ENCODE data around the gene HDAC4.

The HDAC4 gene

DNA sequence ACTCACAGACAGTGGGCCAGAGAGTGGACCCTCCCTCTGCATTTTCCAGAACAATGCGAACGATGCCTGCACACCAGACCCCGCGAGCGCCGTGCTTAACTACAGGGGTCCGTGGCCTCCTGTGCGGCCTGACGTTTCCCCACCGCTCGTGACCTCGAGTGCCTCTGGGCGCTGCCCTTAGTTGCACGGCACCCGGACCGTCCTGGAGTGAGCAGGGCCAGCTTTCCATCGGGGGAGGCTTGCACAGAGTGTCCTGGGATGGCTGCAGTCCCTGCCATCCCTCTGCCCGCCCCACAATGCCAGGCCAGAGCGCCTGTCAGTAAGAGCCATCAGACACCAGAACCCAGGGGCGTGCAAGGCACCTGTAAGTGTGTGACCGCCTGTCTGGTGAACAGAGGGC, 335.9 kb downstream of the HDAC4 start:
- DNase-seq (ENCODE audit: low spot score): no peak

DNA sequence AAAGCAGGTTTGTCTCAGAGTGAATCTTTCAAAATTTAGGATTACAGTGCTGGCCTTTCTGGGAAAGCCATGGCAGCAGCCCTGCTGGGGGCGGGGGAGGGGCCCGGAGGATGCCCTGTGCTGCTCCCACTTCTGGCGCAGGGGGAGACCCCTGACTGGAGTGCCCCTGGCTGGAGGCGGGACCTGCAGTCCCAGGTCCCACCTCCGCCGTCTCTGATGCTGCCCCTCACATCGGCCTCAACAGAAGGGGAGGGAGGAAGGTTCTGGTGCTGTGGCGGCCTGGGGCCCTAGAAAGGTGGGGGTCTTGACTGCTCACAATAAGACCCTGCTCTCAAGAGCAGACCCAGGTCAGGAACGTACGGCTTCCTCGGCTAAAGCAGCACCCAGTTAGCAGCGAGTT, 336.6 kb downstream of the HDAC4 start:
- DNase-seq (ENCODE audit: low spot score): no peak

DNA sequence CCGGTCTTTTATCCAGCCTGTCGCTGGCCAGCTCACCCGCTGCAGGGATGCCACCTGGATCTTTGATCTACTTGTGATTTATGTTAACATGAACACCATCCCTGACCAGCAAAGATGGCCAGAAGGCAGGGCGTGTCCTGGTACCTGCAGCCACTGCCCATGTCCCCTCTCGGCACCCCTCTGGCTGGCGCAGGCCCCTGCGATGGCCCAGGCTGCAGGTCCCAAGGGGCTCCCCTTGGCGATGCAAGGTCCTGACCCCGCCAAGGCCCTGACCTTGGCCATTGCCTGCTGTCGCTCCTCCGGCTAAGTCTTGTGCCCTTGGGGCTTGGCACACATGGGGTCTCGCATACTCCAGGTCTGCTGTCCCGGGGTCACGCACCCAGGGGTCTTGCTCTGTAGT, 338.1 kb downstream of the HDAC4 start:
- DNase-seq (ENCODE audit: low spot score): no peak

DNA sequence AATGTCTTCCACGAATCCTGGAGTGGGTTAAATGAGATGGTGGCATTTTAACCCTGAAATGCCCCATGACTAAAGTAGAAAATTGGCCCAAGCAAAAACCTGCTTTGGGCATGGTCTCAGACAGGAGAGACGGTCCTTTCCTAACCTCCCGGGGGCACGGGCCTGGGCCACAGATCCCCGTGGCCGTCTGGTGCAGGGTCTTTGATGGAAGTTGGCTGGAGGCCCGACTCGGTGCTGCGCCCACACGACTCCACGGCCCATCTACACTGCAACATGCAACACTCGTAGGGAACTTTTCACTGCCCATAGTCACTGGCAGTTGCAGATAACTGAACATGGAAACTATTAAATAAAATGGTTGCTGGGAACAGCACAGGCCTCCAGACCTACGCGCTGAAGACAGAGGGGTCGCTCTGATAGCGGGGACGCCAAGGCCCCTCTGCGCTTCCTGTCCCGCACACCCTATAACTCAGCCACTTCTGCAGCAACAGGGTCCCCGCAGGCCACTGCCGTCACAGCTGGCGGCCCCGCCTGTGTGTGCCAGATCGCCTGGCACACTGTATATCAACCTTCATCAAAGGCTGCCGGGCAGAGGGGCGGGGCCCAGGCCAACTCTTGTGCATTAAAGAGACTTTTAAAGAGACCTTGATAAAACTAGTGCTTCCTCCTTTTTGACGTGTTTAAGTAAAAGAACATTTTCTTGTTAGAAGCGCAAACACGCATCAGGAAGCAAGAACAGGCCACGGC, 338.8 kb downstream of the HDAC4 start:
- DNase-seq (ENCODE audit: low spot score): peak; percentile 4

DNA sequence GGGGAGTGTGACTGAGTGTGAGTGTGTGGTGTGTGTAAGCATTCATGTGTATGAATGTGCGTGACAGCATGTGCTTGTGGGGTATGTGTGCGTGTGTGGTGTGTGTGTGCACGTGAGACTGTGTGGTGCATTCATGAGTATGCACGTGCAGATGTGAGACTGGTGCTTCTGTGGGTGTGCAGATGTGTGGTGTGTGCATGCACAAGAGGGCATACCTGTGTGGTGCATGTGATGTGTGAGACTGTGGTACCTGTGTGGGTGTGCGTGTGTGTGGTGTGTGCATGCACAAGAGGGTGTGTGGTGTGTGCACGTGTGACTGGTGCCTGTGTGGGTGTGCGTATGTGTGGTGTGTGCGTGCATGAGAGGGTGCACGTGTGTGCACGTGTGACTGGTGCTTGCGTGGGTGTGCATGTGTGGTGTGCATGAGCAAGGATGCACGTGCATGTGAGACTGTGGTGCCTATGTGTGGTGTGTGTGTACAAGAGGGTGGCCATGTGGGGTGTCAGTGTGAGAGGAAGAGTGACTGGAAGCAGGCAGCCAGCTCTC, 339.6 kb downstream of the HDAC4 start:
- DNase-seq (ENCODE audit: low spot score): no peak

DNA sequence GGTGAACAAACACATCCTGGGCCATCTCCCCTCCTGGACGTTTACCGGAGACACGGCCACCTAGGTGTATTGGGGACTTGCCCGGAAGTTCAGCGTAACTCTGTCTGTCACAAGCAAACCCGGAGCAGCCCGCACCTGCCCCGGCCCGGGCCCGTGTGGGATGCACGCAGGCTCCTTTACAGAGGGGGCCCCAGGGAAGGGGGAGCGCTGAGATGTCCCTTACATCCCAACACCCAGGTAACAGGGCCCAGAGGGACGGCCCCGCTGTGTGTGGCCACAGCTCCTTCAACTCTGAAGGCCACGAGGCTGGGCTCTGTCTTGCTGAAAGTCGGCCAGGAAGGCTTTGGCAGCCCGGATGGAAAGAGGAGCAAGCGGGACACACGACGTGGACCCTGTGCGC, 340.1 kb downstream of the HDAC4 start:
- DNase-seq (ENCODE audit: low spot score): no peak

DNA sequence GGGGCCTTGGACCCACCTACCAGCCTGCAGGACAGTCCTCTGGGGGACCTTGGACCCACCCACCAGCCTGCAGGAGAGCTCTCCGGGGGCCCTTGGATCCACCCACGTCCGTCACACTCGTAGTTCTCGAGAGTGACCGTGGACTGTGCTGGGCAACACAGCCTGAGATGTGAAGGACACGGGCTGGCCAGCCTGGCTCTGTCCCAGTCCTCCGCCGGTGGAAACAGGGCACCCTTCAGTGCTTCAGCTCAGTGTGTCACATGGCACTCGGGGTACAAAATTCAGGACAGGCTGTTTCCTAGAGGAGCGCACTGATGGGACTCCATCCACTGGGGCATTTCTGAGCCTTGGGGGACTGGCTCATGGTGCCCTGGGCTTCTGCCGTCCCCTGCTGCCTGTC, 341.0 kb downstream of the HDAC4 start:
- DNase-seq (ENCODE audit: low spot score): no peak

DNA sequence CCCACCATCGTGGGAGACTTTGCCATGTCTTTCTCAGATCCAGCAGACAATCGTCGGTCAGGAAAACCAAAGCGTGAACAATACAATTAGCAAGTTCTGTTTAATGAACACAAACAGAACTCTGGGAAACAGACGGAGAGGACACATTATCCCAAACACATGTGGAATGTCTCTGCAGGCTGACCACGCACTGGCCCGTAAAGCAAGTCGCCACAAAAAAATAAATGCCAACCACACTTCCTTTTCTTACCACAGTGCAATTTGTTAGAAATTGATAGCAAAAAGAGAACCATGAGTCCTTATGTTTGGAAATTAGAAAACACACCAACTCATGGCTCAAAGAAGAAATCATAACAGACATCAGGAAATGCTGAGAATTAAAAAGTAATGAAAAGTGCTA, 342.1 kb downstream of the HDAC4 start:
- no peak for DNase-seq (ENCODE audit: low spot score)

DNA sequence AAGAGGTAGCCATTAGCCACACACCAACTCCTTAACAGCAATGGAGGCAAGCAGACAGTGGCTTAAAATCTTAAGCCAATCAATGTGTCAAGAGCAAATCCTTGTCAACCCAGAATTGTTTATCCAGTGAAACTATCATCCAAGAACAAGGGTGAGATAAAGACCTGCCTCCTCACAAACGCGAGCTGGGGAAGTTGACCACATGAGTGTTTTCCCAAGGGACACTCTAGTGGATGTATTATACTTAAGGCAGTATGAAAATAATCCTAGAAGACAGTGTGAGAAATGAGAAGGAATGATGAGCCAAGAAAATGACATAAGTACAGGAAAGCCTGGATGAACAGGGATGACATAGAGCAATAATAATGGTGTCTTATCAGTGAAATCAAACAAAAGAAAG, 343.3 kb downstream of the HDAC4 start:
- DNase-seq (ENCODE audit: low spot score): no peak

DNA sequence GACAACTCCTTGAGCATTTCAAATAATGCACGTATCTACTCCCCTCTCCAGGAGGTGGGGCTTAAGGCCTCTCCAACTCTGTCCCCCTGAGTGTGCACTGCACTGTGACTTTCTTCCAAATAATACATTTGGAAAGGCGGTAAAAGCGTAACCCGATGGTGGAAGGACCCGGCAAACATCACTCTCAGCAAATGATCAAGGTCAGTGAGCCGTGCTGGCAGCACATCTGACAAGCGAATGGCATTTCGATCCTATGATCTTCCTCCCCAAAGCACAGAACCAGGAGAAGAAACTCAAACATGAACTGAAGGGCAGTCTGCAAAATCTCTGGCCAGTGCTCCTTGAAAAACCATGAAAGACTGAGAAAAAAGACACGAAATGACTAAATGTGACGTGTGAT, 344.2 kb downstream of the HDAC4 start:
- DNase-seq (ENCODE audit: low spot score): no peak

DNA sequence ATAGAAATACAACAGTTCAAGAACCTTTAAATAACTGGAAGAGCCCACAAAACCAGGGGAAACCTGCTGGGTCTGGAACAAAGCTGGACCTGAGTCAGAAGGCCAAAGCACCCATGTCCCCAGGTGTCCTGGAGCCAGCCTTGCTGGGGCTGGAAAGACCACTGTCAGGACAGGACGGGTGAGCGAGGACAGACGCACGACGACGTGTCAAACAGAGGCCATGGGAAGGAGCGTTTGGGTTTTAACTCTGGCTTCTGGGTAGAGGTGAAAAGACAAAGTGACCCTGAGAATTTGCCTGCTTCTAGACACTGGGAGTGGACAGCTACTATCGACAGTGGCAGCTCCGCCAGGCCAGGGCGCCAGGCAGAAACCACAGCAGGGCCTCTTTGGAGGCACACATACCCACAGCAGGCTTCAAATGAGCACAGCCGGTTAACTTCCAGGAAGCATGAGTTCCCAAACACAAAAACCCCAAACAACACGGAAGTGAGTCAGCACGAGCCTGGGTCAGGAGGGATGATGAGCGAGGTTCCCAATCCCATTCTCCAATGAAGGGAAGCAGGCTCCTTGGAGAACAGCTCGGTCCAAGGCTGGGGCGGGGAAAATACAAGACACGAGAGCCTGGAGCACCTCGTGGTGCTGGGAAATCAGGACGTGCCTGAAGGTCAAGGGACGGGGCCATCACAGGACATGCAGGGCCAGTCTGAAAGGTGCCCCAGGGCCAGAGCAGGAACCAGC, 344.9 kb downstream of the HDAC4 start:
- DNase-seq (ENCODE audit: low spot score): no peak

DNA sequence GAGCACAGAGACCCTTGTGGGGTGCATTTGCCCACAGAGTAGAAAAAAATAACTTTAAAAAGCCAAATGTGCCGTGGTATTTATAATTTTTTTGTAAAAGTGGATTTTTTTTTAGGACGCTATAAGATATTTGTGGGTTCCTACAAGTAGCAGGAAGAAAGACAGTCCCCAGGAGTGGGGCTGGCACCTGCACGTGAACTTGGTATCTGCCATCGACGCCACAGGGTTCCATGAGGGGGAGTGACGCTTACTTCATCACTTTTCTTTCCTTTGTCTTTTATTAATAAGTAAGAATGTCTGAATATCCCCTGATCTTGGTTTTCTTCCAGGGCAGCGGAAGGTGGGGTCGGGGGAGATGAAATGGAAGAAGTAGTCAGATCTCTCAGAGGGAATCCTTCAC, 345.9 kb downstream of the HDAC4 start:
- DNase-seq (ENCODE audit: low spot score): no peak

DNA sequence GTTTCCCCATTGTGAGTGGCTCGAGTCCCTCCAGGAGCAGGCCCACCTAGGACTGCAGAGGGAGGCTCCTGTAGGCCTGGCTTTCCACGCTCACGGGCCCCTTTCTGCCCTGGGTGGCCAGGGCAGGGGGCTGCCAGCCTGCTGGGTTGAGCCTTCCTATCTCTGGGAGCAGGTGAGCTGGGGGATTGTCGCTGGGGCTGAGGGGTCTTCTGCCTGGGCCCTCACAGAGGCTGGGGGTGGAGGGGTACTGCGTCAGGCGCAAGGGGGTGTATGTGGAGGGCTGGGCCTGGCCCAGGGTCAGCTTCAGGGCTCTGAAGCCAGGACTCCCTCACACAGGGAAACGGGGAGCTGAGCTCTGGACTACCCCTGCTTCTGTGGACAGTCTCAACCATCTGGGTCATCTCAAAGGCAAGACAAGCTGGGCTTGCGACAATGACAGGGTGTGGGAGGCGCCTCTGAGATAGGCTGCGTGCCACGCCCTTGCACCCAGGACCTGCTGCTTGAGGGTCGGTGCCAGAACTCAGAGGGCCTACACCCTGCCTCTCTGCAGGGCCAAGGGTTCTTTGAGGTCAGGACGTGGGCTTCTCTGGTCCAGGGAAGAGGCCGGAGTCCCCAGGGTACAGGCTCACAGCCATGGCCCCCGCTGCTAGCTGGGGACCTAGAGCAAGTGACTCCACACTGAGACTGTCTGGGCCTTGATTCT, 346.9 kb downstream of the HDAC4 start:
- DNase-seq (ENCODE audit: low spot score): no peak

DNA sequence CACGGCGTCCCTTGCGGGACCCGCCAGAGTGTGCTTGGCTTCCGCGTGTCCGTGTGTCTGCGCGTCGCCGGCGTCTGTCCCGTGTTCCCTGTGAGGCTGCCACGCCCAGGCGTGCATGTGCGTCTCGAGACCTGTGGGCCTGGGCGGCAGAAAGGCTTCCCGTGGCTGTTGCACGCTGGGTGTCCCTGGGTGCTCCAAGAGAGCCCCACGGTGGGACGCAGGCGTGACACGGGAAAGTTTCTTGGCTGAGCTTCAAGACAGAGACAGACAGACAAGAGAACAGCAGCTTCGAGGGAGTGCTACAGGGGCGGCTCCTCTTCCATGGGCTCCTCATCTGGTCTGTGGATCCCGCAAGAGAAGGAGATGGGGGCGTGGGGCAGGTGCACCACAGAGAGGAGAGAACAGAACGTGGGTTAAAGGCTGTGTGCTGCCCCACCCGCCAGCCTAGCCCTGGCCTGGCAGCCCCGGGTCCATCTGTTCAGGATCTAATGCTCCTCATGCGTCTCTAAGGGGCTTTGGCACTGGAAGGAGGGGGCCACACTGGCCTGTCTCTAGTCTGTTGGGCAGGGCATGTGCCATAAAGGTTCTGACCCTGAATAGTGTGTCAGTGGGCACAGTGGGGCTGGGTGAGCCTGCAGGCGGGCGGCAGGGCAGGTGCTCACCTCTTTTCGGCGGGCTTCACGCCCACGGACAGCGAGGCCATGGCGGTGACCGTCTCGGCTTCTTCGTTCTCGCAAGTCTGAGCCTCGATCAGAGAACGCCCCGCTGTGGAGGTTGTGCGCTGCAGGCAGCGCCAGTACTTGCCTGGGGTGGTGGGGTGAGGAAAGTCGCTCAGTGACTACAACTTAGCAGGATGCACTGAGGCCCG, 347.8 kb downstream of the HDAC4 start:
- DNase-seq (ENCODE audit: low spot score): no peak

DNA sequence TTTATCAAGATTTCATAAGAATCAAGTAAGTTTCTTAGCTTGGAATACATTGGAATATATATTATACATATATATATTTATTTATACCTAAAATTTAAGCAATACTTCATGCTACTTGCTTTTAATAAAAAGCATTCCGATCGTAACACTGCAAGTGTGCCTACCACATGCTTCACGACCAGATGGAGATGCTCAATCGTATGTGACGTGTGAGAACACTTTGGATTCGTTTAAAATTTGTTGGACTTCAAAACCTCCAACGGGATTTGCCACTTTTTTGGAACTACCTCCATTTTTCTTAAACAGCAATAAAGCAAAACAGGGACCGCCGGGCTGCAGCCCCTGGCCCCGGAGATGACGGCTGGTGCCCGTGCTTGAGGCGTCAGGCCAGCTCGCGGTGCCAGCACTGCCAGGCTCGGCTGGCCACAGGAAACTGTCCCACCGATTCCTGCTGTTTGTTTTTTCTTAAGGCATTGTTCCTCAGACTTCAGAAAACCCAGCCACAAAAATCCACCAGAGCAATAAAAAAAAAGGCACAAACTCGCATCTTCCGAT, 348.9 kb downstream of the HDAC4 start:
- DNase-seq (ENCODE audit: low spot score): no peak

DNA sequence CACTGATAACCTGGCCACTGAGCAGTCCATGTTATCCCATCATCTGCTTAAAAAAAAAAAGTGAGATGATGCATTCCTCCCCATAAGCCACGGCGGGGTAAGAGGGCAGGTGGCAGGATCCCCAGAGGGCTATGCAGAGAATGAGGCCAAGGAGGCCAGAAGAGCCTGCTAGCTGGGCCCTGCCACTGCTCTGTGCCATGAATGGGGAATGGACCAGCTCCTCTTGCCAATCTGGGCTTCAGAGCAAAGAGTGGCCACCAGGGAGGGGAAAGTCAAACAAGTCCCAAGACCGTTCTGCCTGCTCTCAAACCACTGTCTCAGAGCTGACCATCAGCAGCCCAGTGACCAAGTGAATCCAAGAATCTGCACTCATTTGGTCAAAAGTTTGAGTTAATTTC, 350.6 kb downstream of the HDAC4 start:
- no peak for DNase-seq (ENCODE audit: low spot score)

DNA sequence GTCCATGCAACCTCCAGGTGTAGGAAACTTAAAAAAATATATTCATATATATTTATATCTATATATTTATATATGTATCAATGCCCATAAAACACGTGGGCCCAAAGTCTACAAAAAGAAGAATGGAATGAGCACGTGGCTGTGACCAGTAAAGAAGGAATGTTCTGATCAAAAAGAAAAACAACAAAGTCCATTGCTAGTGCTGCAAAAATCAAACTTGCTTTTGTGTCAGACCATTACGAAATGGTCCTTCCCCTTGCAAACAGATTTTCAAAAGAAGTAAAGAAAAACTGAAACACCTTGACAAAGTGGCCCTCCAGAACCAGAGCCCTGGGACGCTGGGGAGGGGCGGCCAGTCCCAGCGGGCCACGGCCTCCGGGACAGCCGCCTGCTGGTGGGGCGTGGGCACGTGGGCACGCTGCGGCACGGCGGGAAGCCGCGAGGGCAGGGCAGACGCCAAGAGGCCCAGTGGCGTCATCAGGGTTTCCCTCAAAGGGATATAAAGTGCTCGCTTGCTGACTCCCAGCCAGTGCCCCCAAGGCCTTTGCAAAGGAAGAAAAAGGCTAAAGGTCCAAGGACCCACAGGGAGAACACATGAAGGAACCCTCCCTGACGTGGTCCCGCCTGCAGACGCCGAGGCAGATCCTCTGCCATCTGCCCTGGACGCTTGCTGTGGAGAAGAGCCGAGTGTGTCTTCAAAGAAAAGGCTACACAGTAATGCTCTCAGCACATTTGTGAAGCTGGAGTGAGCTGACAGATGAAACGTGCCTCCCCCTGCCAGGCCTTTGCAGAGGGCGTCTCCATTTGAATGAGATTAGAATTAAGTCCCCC, 351.2 kb downstream of the HDAC4 start:
- DNase-seq (ENCODE audit: low spot score): no peak

DNA sequence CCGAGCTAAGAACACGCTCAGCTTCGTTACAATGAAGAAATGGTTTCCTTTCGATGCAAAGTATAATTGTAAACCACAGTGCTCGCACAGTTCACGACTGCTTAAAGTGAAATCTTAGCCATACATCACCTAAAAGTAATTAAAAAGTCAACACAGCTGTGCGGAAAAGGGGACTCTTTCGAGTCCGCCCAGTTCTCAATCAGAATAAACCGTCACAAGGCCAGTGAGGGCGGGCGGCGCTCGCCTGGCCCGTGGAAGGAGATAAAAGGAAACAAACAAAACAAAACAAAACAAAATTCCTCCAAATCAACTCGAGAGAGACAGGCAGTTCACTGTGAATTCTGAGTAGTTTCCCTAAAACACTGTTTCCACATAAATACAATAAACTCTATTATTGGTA, 352.1 kb downstream of the HDAC4 start:
- DNase-seq (ENCODE audit: low spot score): no peak

DNA sequence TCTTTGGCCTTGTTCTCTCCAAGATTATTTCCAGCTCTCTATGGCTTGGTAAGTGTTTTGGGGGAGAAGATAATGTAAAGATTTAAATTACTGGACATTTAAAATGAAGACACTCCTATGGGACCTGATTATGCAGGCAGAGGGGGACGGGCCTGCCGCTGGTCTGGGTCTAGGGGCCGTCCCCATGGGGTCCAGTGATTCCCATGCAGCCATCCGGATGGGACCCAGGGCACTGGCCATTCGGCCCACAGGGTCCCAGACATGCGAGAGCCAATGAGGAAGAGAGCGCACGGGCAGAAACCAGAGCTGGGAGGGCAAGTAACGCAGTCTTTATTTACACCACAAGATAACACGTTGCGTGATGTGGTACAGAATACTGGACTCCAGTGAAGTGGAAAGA, 353.0 kb downstream of the HDAC4 start:
- DNase-seq (ENCODE audit: low spot score): no peak

DNA sequence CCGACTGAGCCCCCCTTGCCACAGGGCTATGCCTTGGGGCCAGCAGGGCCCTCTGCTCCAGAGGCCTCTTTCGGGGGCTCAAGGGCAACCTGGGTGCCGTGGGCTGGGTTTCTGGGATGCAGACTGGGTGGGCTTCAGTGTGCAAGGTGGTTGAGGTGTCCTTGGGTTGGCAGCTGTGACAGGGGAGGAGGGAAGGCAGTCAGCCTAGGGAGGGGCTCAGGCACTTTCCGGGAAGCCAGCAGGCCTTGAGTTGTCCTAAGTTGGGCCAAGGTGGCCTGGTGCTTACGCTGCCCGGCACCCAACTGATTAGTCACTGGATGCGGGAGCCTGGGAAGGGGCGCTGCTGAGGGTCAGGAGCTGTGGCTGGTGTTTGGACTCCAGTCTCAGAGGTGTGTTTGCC, 353.4 kb downstream of the HDAC4 start:
- DNase-seq (ENCODE audit: low spot score): no peak

DNA sequence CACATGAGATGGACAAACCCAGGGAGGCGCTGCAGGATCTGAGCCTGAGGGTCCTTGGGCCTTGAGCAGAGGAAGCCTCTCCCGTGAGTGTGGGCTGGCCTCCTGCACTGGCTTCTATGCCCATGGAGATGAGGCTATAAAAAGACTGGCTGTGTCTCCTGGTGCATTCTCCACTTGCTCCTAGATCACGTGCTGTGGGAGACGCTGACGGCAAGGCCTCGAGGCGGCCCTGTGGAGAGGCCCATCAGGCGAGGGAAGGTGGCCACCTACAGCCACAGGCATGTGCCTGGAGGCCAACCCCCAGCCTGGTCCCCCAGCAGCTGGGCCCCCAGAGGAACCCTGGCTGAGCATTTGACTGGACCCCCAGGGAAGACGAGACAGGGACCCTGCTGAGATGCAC, 354.0 kb downstream of the HDAC4 start:
- DNase-seq (ENCODE audit: low spot score): no peak
